ENCODE results near the gene SLC16A4.

- TF ChIP-seq CTCF (IDR thresholded peaks at IDR 0.05) (no peak), EP300 (IDR thresholded peaks at IDR 0.05) (no peak)
Observed at GRCh38 chr1:110356379-110356778, 34.4 kb downstream of the SLC16A4 start.

Measured in tibial nerve (tissue), 4 donors.